K562 (cell line): ENCODE results near the gene KAT5.

Experiments used
- CEBPB ChIP-seq: fragments of 450-650 bp; IDR thresholded peaks from 2 replicates; pipeline ENCODE4 v1.6.1; 2016; ENCODE audit warnings: missing genetic modification characterization, missing compliant biosample characterization
- MEF2D ChIP-seq: conservative IDR thresholded peaks from 2 replicates; pipeline ENCODE4 v1.6.1; 2016; ENCODE audit warnings: low read depth, missing genetic modification characterization, missing compliant biosample characterization
- NFATC3 ChIP-seq: fragments of 450-650 bp; IDR thresholded peaks from 2 replicates; pipeline ENCODE4 v1.6.1; 2017; ENCODE audit warnings: mild to moderate bottlenecking
- POLR2AphosphoS5 ChIP-seq: IDR thresholded peaks from 2 replicates; pipeline ENCODE4 v1.6.1; 2011; ENCODE audit warnings: mild to moderate bottlenecking, low read depth, low read length, moderate library complexity; ENCODE audit not compliant: control insufficient read depth, insufficient read depth
- TRIM28 ChIP-seq: fragments of 450-650 bp; IDR thresholded peaks from 2 replicates; pipeline ENCODE4 v1.6.1; 2017
- ZFP30 ChIP-seq: fragments of 250-450 bp; sonication (Bioruptor Pico); IDR thresholded peaks from 2 replicates; pipeline ENCODE4 v1.8.0; 2022; ENCODE audit warnings: moderate library complexity, mild to moderate bottlenecking, inconsistent platforms, borderline replicate concordance
- TF ChIP-seq, protein P1 (sequence below): sonication (generic); formaldehyde crosslinking; IDR thresholded peaks from 2 replicates; pipeline ENCODE4 v1.8.0; 2022; ENCODE audit warnings: mild to moderate bottlenecking, missing genetic modification reagents
- TF ChIP-seq, protein P2 (sequence below): sonication (generic); formaldehyde crosslinking; IDR thresholded peaks from 2 replicates; pipeline ENCODE4 v1.8.1; 2022; ENCODE audit warnings: missing genetic modification reagents

- TF ChIP-seq, protein P1, sequence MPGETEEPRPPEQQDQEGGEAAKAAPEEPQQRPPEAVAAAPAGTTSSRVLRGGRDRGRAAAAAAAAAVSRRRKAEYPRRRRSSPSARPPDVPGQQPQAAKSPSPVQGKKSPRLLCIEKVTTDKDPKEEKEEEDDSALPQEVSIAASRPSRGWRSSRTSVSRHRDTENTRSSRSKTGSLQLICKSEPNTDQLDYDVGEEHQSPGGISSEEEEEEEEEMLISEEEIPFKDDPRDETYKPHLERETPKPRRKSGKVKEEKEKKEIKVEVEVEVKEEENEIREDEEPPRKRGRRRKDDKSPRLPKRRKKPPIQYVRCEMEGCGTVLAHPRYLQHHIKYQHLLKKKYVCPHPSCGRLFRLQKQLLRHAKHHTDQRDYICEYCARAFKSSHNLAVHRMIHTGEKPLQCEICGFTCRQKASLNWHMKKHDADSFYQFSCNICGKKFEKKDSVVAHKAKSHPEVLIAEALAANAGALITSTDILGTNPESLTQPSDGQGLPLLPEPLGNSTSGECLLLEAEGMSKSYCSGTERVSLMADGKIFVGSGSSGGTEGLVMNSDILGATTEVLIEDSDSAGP: no peak
- TF ChIP-seq NFATC3 (no peak), POLR2AphosphoS5 (no peak), ZFP30 (CRISPR knock-in tag) (no peak), CEBPB (tag) (no peak), TRIM28 (no peak), MEF2D (tag) (no peak)
- TF ChIP-seq, protein P2, sequence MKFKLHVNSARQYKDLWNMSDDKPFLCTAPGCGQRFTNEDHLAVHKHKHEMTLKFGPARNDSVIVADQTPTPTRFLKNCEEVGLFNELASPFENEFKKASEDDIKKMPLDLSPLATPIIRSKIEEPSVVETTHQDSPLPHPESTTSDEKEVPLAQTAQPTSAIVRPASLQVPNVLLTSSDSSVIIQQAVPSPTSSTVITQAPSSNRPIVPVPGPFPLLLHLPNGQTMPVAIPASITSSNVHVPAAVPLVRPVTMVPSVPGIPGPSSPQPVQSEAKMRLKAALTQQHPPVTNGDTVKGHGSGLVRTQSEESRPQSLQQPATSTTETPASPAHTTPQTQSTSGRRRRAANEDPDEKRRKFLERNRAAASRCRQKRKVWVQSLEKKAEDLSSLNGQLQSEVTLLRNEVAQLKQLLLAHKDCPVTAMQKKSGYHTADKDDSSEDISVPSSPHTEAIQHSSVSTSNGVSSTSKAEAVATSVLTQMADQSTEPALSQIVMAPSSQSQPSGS: no peak
These were observed 18.4 kb downstream of the KAT5 start for GRCh38 chr11:65730461-65730860.
